ENCODE data around the gene SPTBN4. TPM values are rescaled to one million over a fixed set of nuclear protein-coding genes. Genes with fewer than 3 reads are reported as not detected.

Gene SPTBN4
- total and polyA plus RNA-seq, 2 donors (not counting 1 experiment from before 2014, with no cell fraction given), result 0.03 to 0.67 TPM

GRCh38 chr19:40586611-40587010 is 119.8 kb downstream of the SPTBN4 start:
- no peak overlapping the region for H3K4me3 ChIP-seq (ENCODE audit: control extremely low read depth in 1 of 5, extremely low read depth in 1 of 5, insufficient read depth in 1 of 5, low read depth in 2 of 5, low read length in 4 of 5)
- H3K27ac ChIP-seq (ENCODE audit: low read length in 2 of 2), result no peak overlapping the region
- no peak overlapping the region for H3K4me2 ChIP-seq (replicated peaks; ENCODE audit: low read depth, low read length, poor library complexity, severe bottlenecking)
- ATAC-seq (ENCODE audit: low read depth) (no peak), DNase-seq (no peak)
- no peak overlapping the region for H3K9ac ChIP-seq (ENCODE audit: low read length)
- Mint-ChIP-seq H3K4me1 (peaks cover 13% of the 10 kb centered on the region), H3K27ac (no peak overlapping the region), H3K27me3 (no peaks in the 10 kb centered on the region), H3K4me3 (no peak overlapping the region), H3K9me3 (ENCODE audit: insufficient read depth) (no peaks in the 10 kb centered on the region)
- no peaks in the 10 kb centered on the region for H3K9me3 ChIP-seq (ENCODE audit: control extremely low read depth in 1 of 3, control insufficient read depth in 2 of 3, insufficient read depth in 1 of 3, low read length in 2 of 3)
- no peaks in the 10 kb centered on the region for H4K20me1 ChIP-seq (ENCODE audit: control insufficient read depth, insufficient read depth, low read length, poor library complexity, severe bottlenecking)
- intact Hi-C loops (cut with micrococcal nuclease), result no loop called here
- no peaks in the 10 kb centered on the region for H3K27me3 ChIP-seq (replicated peaks in 1 of 4; ENCODE audit: control extremely low read depth in 1 of 4, control insufficient read depth in 3 of 4, insufficient read depth in 4 of 4, low read length in 3 of 4)
- no peak overlapping the region for H2AFZ ChIP-seq (ENCODE audit: insufficient read depth, low read depth, low read length, poor library complexity, severe bottlenecking)
- H3K4me1 ChIP-seq (ENCODE audit: control insufficient read depth in 2 of 2, insufficient read depth in 2 of 2, low read length in 2 of 2), result no peaks in the 10 kb centered on the region
- no peak for TF ChIP-seq CTCF (IDR thresholded peaks at IDR 0.05)
- no peak for TF ChIP-seq EZH2 (IDR thresholded peaks at IDR 0.05; ENCODE audit: borderline replicate concordance, insufficient read depth, low read depth, low read length, poor library complexity, severe bottlenecking)
- CTCF ChIA-PET, result no interaction called here
- 97% methylated on average over 14 of the region's 14 CpGs for WGBS (ENCODE audit: insufficient coverage)
- H3K79me2 ChIP-seq (ENCODE audit: control insufficient read depth, insufficient read depth, low read length), result no peaks in the 10 kb centered on the region
- POLR2A ChIA-PET, result no interaction called here
- peaks cover 4 to 63% of the 10 kb centered on the region in 2 experiments for H3K36me3 ChIP-seq (replicated peaks in 1 of 2; ENCODE audit: control extremely low read depth in 1 of 2, control insufficient read depth in 1 of 2, extremely low read depth in 1 of 2, insufficient read depth in 2 of 2, low read length in 1 of 2)

DNA sequence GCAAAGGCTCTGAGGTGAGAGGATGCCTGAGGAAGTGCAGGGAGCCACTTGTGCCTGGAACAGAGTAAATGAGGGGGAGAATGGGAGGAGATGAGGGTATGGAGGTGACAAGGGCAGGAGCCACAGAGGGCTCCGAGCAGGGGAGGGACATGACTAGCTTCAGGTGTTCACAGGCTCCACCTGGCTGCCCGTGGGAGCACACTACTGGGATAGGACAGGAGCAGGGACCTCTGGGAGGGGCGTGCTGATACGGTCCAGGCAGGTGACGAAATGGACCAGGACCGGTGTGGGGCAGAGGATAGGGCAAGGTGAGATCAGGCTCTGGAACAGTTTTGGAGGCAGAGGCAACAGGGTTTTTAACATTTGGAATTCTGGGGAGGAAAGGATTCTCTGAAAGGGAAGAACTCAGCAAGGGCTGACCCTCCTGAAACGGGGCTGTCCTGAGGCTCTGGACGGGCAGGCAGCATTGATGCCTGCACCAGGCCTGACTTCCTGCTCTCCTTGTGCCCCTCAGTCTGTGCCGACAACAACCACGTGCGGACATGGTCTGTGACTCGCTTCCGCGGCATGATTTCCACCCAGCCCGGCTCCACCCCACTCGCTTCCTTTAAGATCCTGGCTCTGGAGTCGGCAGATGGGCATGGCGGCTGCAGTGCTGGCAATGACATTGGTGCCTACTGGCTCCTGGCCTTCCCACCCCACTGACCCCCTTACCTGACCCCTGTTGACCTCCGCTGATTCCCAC is 121.5 kb downstream of the SPTBN4 start:
- Histone ChIP-seq H3K4me2 (replicated peaks; ENCODE audit: low read depth, low read length, poor library complexity, severe bottlenecking) (no peak overlapping the region), H4K20me1 (ENCODE audit: control insufficient read depth, insufficient read depth, low read length, poor library complexity, severe bottlenecking) (no peaks in the 10 kb centered on the region), H3K9ac (ENCODE audit: low read length) (no peak overlapping the region), H3K4me1 (ENCODE audit: control insufficient read depth in 2 of 2, insufficient read depth in 2 of 2, low read length in 2 of 2) (no peaks in the 10 kb centered on the region), H3K27ac (ENCODE audit: low read length in 2 of 2) (no peak overlapping the region), H3K79me2 (ENCODE audit: control insufficient read depth, insufficient read depth, low read length) (no peaks in the 10 kb centered on the region), H2AFZ (ENCODE audit: insufficient read depth, low read depth, low read length, poor library complexity, severe bottlenecking) (no peak overlapping the region), H3K36me3 (replicated peaks in 1 of 2; ENCODE audit: control extremely low read depth in 1 of 2, control insufficient read depth in 1 of 2, extremely low read depth in 1 of 2, insufficient read depth in 2 of 2, low read length in 1 of 2) (peaks cover 2 to 47% of the 10 kb centered on the region in 2 experiments), H3K27me3 (replicated peaks in 1 of 4; ENCODE audit: control extremely low read depth in 1 of 4, control insufficient read depth in 3 of 4, insufficient read depth in 4 of 4, low read length in 3 of 4) (no peaks in the 10 kb centered on the region), H3K4me3 (ENCODE audit: control extremely low read depth in 1 of 5, extremely low read depth in 1 of 5, insufficient read depth in 1 of 5, low read depth in 2 of 5, low read length in 4 of 5) (no peak overlapping the region), H3K9me3 (ENCODE audit: control extremely low read depth in 1 of 3, control insufficient read depth in 2 of 3, insufficient read depth in 1 of 3, low read length in 2 of 3) (peaks cover 0 to 6% (median 2%) of the 10 kb centered on the region in 3 donors)
- no peak for DNase-seq
- H3K27ac Mint-ChIP-seq, result no peak overlapping the region
- ChIA-PET CTCF (no interaction called here), POLR2A (no interaction called here)
- TF ChIP-seq EZH2 (IDR thresholded peaks at IDR 0.05; ENCODE audit: borderline replicate concordance, insufficient read depth, low read depth, low read length, poor library complexity, severe bottlenecking), result no peak
- TF ChIP-seq CTCF (IDR thresholded peaks at IDR 0.05), result no peak
- intact Hi-C loops (cut with micrococcal nuclease), result no loop called here
- no peaks in the 10 kb centered on the region for H3K27me3 Mint-ChIP-seq
- no peak for ATAC-seq (ENCODE audit: low read depth)
- WGBS (ENCODE audit: insufficient coverage), result 93% methylated on average over 19 of the region's 19 CpGs
- no peaks in the 10 kb centered on the region for H3K9me3 Mint-ChIP-seq (ENCODE audit: insufficient read depth)
- peaks cover 11% of the 10 kb centered on the region for H3K4me1 Mint-ChIP-seq
- H3K4me3 Mint-ChIP-seq, result no peak overlapping the region

Data from B cell (primary cell).